Prostate gland (tissue), 2 donors: Measurements from ENCODE around the gene PSORS1C1.

Source experiments
- POLR2A ChIP-seq: fragments of 450-650 bp; IDR thresholded peaks from one replicate; pipeline ENCODE4 v1.6.1; 2016; ENCODE audit warnings: antibody characterized with exemption, mild to moderate bottlenecking
- POLR2AphosphoS5 ChIP-seq: sonication (generic); formaldehyde crosslinking; IDR thresholded peaks from one replicate; pipeline ENCODE4 v1.6.1; 2017; ENCODE audit warnings: antibody characterized with exemption
- TF ChIP-seq, protein P1 (sequence below), 4 experiments: fragments of 200-600 bp in 2 of 4; fragments of 450-650 bp in 2 of 4; sonication (generic) in 2 of 4; IDR thresholded peaks; 1 replicate in 3 of 4; 2 replicates in 1 of 4; pipeline ENCODE4 v1.5.1; 2016 to 2019; ENCODE audit warnings: antibody characterized with exemption in 4 of 4, mild to moderate bottlenecking in 2 of 4, moderate library complexity in 2 of 4

- TF ChIP-seq POLR2AphosphoS5 = no peak
- TF ChIP-seq, protein P1, sequence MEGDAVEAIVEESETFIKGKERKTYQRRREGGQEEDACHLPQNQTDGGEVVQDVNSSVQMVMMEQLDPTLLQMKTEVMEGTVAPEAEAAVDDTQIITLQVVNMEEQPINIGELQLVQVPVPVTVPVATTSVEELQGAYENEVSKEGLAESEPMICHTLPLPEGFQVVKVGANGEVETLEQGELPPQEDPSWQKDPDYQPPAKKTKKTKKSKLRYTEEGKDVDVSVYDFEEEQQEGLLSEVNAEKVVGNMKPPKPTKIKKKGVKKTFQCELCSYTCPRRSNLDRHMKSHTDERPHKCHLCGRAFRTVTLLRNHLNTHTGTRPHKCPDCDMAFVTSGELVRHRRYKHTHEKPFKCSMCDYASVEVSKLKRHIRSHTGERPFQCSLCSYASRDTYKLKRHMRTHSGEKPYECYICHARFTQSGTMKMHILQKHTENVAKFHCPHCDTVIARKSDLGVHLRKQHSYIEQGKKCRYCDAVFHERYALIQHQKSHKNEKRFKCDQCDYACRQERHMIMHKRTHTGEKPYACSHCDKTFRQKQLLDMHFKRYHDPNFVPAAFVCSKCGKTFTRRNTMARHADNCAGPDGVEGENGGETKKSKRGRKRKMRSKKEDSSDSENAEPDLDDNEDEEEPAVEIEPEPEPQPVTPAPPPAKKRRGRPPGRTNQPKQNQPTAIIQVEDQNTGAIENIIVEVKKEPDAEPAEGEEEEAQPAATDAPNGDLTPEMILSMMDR (IDR thresholded peaks at IDR 0.05) = no peak
- no peak for TF ChIP-seq POLR2A
Observed at GRCh38 chr6:31179896-31180295, 65.3 kb downstream of the PSORS1C1 start.
